Stimulated activated naive CD4-positive, alpha-beta T cell treated with Interleukin-2 at 50 U/mL for 16 hours (primary cell): ENCODE data around the gene SPPL2B.
"Not testable (repeated sequence)": the region's sequence is repeated elsewhere in the genome, so short reads cannot be mapped to it uniquely, and the experiment has no call there.

Experiments
- DNase-seq: peaks from one replicate; lab custom pipeline; 2025; lab: John Stamatoyannopoulos, UW

Gene SPPL2B

GRCh38 chr19:2328401-2329148 is at the start of gene SPPL2B, which contains the start of gene LSM7:
Gene SPPL2B, plus strand, starts transcription at chr19:2328684. Its CDS starts 26 bp downstream, at chr19:2328710.
Gene LSM7, minus strand, starts transcription at chr19:2328586. Its CDS starts 20 bp downstream, at chr19:2328566.
- peak; percentile 81 for DNase-seq

GRCh38 chr19:2280633-2281264 is 47.7 kb upstream of the SPPL2B start:
- no peak for DNase-seq

- not testable (repeated sequence) for DNase-seq
Measured at GRCh38 chr19:2281265-2282061, 47.0 kb upstream of the SPPL2B start.

GRCh38 chr19:2282062-2282861 is 46.2 kb upstream of the SPPL2B start, which contains the start of gene PEAK3:
Gene PEAK3, minus strand, starts transcription at chr19:2282175. Its CDS starts 1,244 bp downstream, at chr19:2280931.
- DNase-seq, result no peak

- no peak for DNase-seq
Measured at GRCh38 chr19:2282862-2283237, 45.6 kb upstream of the SPPL2B start.

- no peak for DNase-seq
Measured at GRCh38 chr19:2283835-2284507, 44.5 kb upstream of the SPPL2B start.

- DNase-seq, result no peak
Measured at GRCh38 chr19:2286402-2287140, 41.9 kb upstream of the SPPL2B start.

GRCh38 chr19:2287585-2288337 is 40.7 kb upstream of the SPPL2B start:
- no peak for DNase-seq

GRCh38 chr19:2288338-2288817 is 40.1 kb upstream of the SPPL2B start:
- no peak for DNase-seq

- DNase-seq, result no peak
Measured at GRCh38 chr19:2288818-2289713, 39.4 kb upstream of the SPPL2B start.

GRCh38 chr19:2289714-2290435 is 38.6 kb upstream of the SPPL2B start:
- DNase-seq, result peak; percentile 25

- DNase-seq, result no peak
Measured at GRCh38 chr19:2290441-2291184, 37.9 kb upstream of the SPPL2B start.

GRCh38 chr19:2291185-2291751 is 37.2 kb upstream of the SPPL2B start:
- DNase-seq, result no peak

- no peak for DNase-seq
Measured at GRCh38 chr19:2294687-2295335, 33.7 kb upstream of the SPPL2B start.

GRCh38 chr19:2296141-2296540 is 32.3 kb upstream of the SPPL2B start:
- no peak for DNase-seq

GRCh38 chr19:2300533-2300932 is 28.0 kb upstream of the SPPL2B start:
- DNase-seq, result no peak
